ENCODE measurements around the gene TPRG1L.

DNA sequence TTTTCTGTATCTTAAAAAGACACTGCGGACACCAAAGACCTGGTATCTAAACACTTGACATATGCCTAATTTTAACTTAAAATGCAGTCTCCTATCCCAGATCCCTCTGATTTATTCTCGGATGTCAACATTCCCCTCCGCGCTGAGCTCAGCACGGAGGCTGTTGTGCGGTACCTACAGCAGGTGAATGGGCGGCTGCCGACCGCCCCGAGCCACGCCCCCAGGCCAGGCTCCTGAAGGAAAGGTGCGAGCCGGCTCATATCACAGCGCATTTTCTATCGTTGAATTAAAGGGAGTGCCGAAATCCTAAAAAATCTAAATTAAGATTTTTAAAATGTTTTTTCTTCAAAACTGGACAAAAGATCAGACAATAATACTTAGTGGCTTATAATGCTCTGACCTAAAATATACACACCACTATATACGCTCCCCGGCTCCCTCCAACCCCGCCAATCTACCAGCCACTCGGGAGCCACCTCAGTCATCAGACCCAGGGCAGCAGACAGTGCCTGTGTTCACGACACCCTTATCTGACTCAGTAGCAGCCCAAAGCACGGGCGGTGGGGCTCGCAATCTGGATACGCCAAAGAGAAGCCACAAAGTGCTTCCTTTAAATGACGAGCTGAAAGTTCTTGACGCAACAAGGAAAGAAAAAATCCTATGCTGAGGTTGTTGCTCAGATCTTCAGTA lies 21.0 kb downstream of the TPRG1L start:
- TF ChIP-seq POLR2AphosphoS5 (IDR thresholded peaks at IDR 0.05; ENCODE audit: low read depth, low read length) (no peak), TAF1 (IDR thresholded peaks at IDR 0.05; ENCODE audit: borderline replicate concordance, insufficient read depth, low read length) (no peak), SIN3A (IDR thresholded peaks at IDR 0.05; ENCODE audit: borderline replicate concordance, insufficient read depth, low read length) (no peak)
- TF ChIP-seq, protein P1, sequence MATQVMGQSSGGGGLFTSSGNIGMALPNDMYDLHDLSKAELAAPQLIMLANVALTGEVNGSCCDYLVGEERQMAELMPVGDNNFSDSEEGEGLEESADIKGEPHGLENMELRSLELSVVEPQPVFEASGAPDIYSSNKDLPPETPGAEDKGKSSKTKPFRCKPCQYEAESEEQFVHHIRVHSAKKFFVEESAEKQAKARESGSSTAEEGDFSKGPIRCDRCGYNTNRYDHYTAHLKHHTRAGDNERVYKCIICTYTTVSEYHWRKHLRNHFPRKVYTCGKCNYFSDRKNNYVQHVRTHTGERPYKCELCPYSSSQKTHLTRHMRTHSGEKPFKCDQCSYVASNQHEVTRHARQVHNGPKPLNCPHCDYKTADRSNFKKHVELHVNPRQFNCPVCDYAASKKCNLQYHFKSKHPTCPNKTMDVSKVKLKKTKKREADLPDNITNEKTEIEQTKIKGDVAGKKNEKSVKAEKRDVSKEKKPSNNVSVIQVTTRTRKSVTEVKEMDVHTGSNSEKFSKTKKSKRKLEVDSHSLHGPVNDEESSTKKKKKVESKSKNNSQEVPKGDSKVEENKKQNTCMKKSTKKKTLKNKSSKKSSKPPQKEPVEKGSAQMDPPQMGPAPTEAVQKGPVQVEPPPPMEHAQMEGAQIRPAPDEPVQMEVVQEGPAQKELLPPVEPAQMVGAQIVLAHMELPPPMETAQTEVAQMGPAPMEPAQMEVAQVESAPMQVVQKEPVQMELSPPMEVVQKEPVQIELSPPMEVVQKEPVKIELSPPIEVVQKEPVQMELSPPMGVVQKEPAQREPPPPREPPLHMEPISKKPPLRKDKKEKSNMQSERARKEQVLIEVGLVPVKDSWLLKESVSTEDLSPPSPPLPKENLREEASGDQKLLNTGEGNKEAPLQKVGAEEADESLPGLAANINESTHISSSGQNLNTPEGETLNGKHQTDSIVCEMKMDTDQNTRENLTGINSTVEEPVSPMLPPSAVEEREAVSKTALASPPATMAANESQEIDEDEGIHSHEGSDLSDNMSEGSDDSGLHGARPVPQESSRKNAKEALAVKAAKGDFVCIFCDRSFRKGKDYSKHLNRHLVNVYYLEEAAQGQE (IDR thresholded peaks at IDR 0.05; ENCODE audit: insufficient read depth in 1 of 2, low read depth in 2 of 2, low read length in 2 of 2) = no peak

All from PFSK-1 (cell line).